ENCODE results near the gene CLSTN2. TPM values are rescaled to one million over a fixed set of nuclear protein-coding genes. Genes with fewer than 3 reads are reported as not detected.

The CLSTN2 gene
- total RNA-seq, 1 experiment from 2014 or later = not detected

DNA sequence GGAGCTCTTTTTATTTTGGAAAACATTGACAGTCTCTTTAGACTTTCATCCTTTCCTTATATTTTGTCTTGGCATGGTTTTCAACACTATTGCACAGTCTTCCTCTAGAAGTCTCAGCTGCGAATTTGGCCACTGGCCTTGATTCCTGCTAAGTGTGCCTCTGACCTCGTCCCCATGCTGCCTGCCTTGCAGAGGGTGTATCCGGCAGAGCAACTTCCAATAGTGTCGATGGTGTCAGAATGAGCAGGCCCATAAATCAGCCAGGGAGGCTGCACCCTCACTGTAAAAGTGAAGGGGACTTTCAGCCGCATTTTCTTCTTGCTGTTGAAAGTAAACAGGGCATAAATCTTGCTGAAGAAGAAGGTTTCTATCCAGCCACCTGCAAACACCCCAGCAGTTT, 406.2 kb downstream of the CLSTN2 start:
- no peaks in the 10 kb centered on the region; the same call in 1 of the 2 replicates for H3K27me3 ChIP-seq (ENCODE audit: low read length)
- no peak overlapping the region for H3K9ac ChIP-seq (ENCODE audit: low read length)
- H3K4me1 ChIP-seq (ENCODE audit: insufficient read depth, low read length) = no peaks in the 10 kb centered on the region
- H2AFZ ChIP-seq (ENCODE audit: low read length) = no peak overlapping the region
- ChIA-PET POLR2A (ENCODE audit: unreplicated experiment) (no interaction called here), CTCF (no interaction called here)
- no peaks in the 10 kb centered on the region for H3K36me3 ChIP-seq (ENCODE audit: low read depth, low read length)
- H3F3A ChIP-seq (ENCODE audit: low read length, unreplicated experiment) = no peaks in the 10 kb centered on the region
- no peak for ATAC-seq
- no peaks in the 10 kb centered on the region for H3K9me3 ChIP-seq (ENCODE audit: low read length)
- BruUV-seq (replicated peaks) = no TSS peak
- no peak overlapping the region for H3K27ac ChIP-seq (ENCODE audit: low read length)
- no peaks in the 10 kb centered on the region for H3K9me2 ChIP-seq (replicated peaks; ENCODE audit: low read length)
- H4K20me1 ChIP-seq (ENCODE audit: low read length) = no peaks in the 10 kb centered on the region
- TF ChIP-seq EZH2 (IDR thresholded peaks at IDR 0.05; ENCODE audit: low read length, unreplicated experiment) = no peak
- TF ChIP-seq, protein P1, sequence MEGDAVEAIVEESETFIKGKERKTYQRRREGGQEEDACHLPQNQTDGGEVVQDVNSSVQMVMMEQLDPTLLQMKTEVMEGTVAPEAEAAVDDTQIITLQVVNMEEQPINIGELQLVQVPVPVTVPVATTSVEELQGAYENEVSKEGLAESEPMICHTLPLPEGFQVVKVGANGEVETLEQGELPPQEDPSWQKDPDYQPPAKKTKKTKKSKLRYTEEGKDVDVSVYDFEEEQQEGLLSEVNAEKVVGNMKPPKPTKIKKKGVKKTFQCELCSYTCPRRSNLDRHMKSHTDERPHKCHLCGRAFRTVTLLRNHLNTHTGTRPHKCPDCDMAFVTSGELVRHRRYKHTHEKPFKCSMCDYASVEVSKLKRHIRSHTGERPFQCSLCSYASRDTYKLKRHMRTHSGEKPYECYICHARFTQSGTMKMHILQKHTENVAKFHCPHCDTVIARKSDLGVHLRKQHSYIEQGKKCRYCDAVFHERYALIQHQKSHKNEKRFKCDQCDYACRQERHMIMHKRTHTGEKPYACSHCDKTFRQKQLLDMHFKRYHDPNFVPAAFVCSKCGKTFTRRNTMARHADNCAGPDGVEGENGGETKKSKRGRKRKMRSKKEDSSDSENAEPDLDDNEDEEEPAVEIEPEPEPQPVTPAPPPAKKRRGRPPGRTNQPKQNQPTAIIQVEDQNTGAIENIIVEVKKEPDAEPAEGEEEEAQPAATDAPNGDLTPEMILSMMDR (conservative IDR thresholded peaks at IDR 0.05; ENCODE audit: low read depth, low read length) = no peak
- TF ChIP-seq EZH2phosphoT487 (IDR thresholded peaks at IDR 0.05; ENCODE audit: borderline replicate concordance, low read length) = no peak
- H3K79me2 ChIP-seq (ENCODE audit: low read length) = no peaks in the 10 kb centered on the region
- DNase-seq = no peak
- intact Hi-C loops (cut with micrococcal nuclease) = no loop called here
- no peak overlapping the region for H3K4me3 ChIP-seq (ENCODE audit: low read length)
- H3K4me2 ChIP-seq (ENCODE audit: low read length) = no peak overlapping the region

DNA sequence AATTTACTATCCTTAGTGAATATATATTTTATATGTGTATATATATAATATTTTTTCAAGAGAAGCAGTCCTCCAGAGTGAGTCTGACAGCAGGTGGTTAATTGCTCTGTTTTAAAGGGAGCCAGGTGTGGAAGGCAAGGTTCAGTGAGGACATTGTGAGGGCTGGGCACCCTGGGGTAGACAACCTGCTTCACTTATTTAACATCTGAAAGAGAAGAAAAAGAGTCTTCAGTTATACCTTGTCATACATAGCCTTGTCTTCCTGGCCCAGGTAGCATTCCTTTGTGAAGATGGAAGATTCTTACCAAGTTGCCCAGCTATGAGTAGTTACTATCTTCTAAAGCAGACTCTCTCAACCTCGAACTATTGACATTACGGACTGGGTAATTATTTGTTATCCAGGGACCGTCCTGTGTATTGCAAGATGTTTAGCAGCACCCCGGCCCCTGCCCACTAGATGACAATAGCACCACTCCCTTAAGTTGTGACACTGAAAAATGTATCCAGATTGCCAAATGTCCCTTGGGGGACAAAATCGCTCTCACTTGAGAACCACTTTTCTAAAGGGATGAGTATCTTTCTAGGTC, 406.9 kb downstream of the CLSTN2 start:
- BruUV-seq (replicated peaks) = no TSS peak
- no peak overlapping the region for H3K27ac ChIP-seq (ENCODE audit: low read length)
- no peaks in the 10 kb centered on the region for H3F3A ChIP-seq (ENCODE audit: low read length, unreplicated experiment)
- no peak overlapping the region for H3K4me2 ChIP-seq (ENCODE audit: low read length)
- H3K9ac ChIP-seq (ENCODE audit: low read length) = no peak overlapping the region
- DNase-seq = no peak
- ChIA-PET CTCF (no interaction called here), POLR2A (ENCODE audit: unreplicated experiment) (no interaction called here)
- H2AFZ ChIP-seq (ENCODE audit: low read length) = no peak overlapping the region
- H4K20me1 ChIP-seq (ENCODE audit: low read length) = no peaks in the 10 kb centered on the region
- ATAC-seq = no peak
- no peaks in the 10 kb centered on the region for H3K9me3 ChIP-seq (ENCODE audit: low read length)
- intact Hi-C loops (cut with micrococcal nuclease) = no loop called here
- no peaks in the 10 kb centered on the region for H3K4me1 ChIP-seq (ENCODE audit: insufficient read depth, low read length)
- H3K4me3 ChIP-seq (ENCODE audit: low read length) = no peak overlapping the region
- no peaks in the 10 kb centered on the region for H3K9me2 ChIP-seq (replicated peaks; ENCODE audit: low read length)
- no peaks in the 10 kb centered on the region for H3K36me3 ChIP-seq (ENCODE audit: low read depth, low read length)
- H3K27me3 ChIP-seq (ENCODE audit: low read length) = no peaks in the 10 kb centered on the region; the same call in 1 of the 2 replicates
- H3K79me2 ChIP-seq (ENCODE audit: low read length) = no peaks in the 10 kb centered on the region
- TF ChIP-seq EZH2 (IDR thresholded peaks at IDR 0.05; ENCODE audit: low read length, unreplicated experiment) (no peak), EZH2phosphoT487 (IDR thresholded peaks at IDR 0.05; ENCODE audit: borderline replicate concordance, low read length) (no peak)
- TF ChIP-seq, protein P1 (conservative IDR thresholded peaks at IDR 0.05; ENCODE audit: low read depth, low read length) = no peak

DNA sequence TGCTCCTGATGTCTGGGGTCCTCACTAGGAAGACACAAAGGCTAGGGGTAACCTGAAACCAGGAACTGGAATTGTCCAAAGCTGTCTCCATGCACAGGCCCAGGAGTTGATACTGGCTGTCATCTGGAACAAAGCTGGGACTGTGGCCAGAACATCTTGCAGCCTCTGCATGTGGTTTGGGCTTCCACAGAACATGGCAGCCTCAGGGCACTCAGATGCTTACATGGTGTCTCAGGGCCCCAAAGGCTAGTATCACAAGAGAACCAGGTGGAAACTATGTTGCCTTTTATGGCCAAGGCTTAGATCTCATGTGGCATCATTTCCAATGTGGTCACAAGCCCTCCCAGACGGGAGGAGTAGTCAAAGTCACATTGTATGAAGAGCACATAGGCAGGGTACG, 407.7 kb downstream of the CLSTN2 start:
- Histone ChIP-seq H3K9me2 (replicated peaks; ENCODE audit: low read length) (no peaks in the 10 kb centered on the region), H3K27me3 (ENCODE audit: low read length) (no peaks in the 10 kb centered on the region), H4K20me1 (ENCODE audit: low read length) (no peaks in the 10 kb centered on the region), H3K9ac (ENCODE audit: low read length) (no peak overlapping the region), H3K4me2 (ENCODE audit: low read length) (no peak overlapping the region), H3K27ac (ENCODE audit: low read length) (no peak overlapping the region), H2AFZ (ENCODE audit: low read length) (no peak overlapping the region), H3K4me1 (ENCODE audit: insufficient read depth, low read length) (no peaks in the 10 kb centered on the region), H3F3A (ENCODE audit: low read length, unreplicated experiment) (no peaks in the 10 kb centered on the region), H3K4me3 (ENCODE audit: low read length) (no peak overlapping the region), H3K9me3 (ENCODE audit: low read length) (no peaks in the 10 kb centered on the region), H3K79me2 (ENCODE audit: low read length) (no peaks in the 10 kb centered on the region), H3K36me3 (ENCODE audit: low read depth, low read length) (no peaks in the 10 kb centered on the region)
- ChIA-PET POLR2A (ENCODE audit: unreplicated experiment) (no interaction called here), CTCF (no interaction called here)
- no TSS peak for BruUV-seq (replicated peaks)
- ATAC-seq = no peak
- intact Hi-C loops (cut with micrococcal nuclease) = no loop called here
- TF ChIP-seq, protein P1 (conservative IDR thresholded peaks at IDR 0.05; ENCODE audit: low read depth, low read length) = no peak
- TF ChIP-seq EZH2 (IDR thresholded peaks at IDR 0.05; ENCODE audit: low read length, unreplicated experiment) (no peak), EZH2phosphoT487 (IDR thresholded peaks at IDR 0.05; ENCODE audit: borderline replicate concordance, low read length) (no peak)
- no peak for DNase-seq

All from PC-3 (cell line).